Heart left ventricle (tissue), 13 donors: Measurements from ENCODE around the gene PLA2G2F.

Experiments used
- POLR2A ChIP-seq, 2 donors: fragments of 450-650 bp; IDR thresholded peaks; one replicate each; pipeline ENCODE4 v1.6.1; 2017; ENCODE audit warnings: antibody characterized with exemption in 2 of 2, mild to moderate bottlenecking in 2 of 2, moderate library complexity in 2 of 2
- TF ChIP-seq, protein P1 (sequence below), 12 donors: fragments of 200-600 bp; sonication (generic) in 4 of 12; IDR thresholded peaks; one replicate each; pipeline versions ENCODE4 v1.5.0 to v1.8.0; 2018 to 2022; ENCODE audit warnings: antibody characterized with exemption in 12 of 12, mild to moderate bottlenecking in 5 of 12
- donor health status: ischemic (EF 13 %, LVEDD 7.1; RV severe dilation, severe dysfunction).
- donor health status: DM: no; HTN: yes; CAD: no.
- donor health status: DM: no; HTN: no; CAD: no.
- donor health status: ischemic (EF 25% LVEDD 6.9; RV normal size, moderate dysfunction).
- donor health status: ischemic (EF 25% LVEDD 5.7; RV mildly dilated, moderate dysfunction).
- donor health status: ischemic (EF 35%, LVEDD 5.7; RV mildly dilated, moderate dysfunction).
- donor health status: nonischemic (EF 11% LVEDD 7.7; RV severe dilation, severe dysfunction).
- donor health status: DM: yes; HTN: yes; CAD: no.
- donor health status: PGD.
- donor health status: ischemic (EF 29% LVEDD 5.4; RV normal size, mild dysfunction).
- donor health status: nonischemic (EF 23%, LVEDD 6.1; RV moderate dilation, normal function).

DNA sequence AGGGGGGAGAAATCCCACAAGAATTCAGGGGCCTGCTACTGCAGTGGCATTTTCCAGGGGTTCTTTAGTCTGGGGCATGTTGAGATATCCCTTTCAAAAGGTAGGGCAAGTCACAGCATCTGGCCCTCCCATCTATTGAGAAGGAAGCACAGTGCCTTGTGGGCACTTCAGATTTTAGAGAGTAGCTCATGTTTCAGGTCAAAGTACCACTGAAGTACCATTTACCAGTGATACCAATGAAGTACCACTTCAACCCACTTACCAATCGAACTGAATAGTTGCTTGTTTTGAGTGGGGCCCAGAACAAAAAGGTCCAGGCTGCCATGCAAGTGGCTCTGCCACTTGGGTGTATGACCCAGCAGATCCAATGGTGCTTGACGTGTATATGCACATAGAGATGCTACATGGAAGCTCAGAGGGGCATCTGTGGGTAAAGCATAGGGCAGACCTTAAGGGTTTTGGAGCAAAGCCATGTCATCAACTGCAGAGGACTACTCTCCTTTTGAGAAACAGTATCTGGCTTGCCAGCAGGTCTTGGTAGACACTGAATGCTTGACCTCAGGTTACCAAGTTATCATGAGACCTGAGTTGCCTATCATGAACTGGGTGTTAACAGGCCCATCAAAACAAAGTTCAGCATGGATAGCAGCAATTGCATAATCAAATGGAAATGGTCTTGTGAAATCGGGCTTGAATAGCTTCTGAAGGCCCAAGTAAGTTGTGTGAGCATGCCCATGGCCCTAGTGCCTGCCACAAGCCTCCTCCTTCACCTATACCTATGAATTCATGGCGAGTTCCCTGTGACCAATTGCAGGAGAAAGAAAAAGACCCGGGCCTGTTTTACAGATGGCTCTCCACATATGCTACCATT lies 43.3 kb upstream of the PLA2G2F start:
- TF ChIP-seq, protein P1, sequence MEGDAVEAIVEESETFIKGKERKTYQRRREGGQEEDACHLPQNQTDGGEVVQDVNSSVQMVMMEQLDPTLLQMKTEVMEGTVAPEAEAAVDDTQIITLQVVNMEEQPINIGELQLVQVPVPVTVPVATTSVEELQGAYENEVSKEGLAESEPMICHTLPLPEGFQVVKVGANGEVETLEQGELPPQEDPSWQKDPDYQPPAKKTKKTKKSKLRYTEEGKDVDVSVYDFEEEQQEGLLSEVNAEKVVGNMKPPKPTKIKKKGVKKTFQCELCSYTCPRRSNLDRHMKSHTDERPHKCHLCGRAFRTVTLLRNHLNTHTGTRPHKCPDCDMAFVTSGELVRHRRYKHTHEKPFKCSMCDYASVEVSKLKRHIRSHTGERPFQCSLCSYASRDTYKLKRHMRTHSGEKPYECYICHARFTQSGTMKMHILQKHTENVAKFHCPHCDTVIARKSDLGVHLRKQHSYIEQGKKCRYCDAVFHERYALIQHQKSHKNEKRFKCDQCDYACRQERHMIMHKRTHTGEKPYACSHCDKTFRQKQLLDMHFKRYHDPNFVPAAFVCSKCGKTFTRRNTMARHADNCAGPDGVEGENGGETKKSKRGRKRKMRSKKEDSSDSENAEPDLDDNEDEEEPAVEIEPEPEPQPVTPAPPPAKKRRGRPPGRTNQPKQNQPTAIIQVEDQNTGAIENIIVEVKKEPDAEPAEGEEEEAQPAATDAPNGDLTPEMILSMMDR (IDR thresholded peaks at IDR 0.05): no peak
- TF ChIP-seq POLR2A (IDR thresholded peaks at IDR 0.05): no peak
